GM21526 (cell line): Measurements from ENCODE around the gene ICAM5.
"Not testable (repeated sequence)": the region's sequence is repeated elsewhere in the genome, so short reads cannot be mapped to it uniquely, and the experiment has no call there.

Experiments
- ATAC-seq: cut with Tn5 transposase; IDR thresholded peaks from one replicate; pipeline ENCODE4 v1.9.1; 2021; ENCODE audit warnings: moderate library complexity; ENCODE audit not compliant: unreplicated experiment, low FRiP score

The ICAM5 gene, protein sequence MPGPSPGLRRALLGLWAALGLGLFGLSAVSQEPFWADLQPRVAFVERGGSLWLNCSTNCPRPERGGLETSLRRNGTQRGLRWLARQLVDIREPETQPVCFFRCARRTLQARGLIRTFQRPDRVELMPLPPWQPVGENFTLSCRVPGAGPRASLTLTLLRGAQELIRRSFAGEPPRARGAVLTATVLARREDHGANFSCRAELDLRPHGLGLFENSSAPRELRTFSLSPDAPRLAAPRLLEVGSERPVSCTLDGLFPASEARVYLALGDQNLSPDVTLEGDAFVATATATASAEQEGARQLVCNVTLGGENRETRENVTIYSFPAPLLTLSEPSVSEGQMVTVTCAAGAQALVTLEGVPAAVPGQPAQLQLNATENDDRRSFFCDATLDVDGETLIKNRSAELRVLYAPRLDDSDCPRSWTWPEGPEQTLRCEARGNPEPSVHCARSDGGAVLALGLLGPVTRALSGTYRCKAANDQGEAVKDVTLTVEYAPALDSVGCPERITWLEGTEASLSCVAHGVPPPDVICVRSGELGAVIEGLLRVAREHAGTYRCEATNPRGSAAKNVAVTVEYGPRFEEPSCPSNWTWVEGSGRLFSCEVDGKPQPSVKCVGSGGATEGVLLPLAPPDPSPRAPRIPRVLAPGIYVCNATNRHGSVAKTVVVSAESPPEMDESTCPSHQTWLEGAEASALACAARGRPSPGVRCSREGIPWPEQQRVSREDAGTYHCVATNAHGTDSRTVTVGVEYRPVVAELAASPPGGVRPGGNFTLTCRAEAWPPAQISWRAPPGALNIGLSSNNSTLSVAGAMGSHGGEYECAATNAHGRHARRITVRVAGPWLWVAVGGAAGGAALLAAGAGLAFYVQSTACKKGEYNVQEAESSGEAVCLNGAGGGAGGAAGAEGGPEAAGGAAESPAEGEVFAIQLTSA

DNA sequence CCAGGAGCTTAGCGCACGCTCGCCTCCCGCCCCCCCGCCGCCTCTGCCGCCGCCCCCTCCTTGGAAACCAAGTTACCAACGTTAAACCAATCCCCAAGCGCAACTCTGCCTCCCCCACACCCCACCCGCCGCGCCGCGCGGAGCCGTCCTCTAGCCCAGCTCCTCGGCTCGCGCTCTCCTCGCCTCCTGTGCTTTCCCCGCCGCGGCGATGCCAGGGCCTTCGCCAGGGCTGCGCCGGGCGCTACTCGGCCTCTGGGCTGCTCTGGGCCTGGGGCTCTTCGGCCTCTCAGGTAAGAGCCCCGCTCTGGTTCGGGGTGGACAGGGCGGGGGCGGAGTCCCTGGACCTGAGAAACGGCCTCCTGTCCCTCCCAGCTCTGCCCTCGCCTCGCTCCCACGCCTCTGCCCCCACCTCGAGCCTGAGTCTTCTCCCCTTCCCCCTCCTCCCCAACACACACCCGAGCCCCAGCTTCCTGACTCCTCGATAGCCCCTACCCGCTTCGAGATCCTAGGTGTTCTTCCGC lies at the start of gene ICAM5:
Gene ICAM5, plus strand, starts transcription at position 117 of the 521 bp plus-strand sequence. Its CDS starts 92 bp downstream, at position 209.
- no peak for ATAC-seq

- not testable (repeated sequence) for ATAC-seq
These were observed 47.8 kb upstream of the ICAM5 start for GRCh38 chr19:10241826-10242449.

GRCh38 chr19:10243606-10244005 lies 46.1 kb upstream of the ICAM5 start:
- no peak for ATAC-seq

DNA sequence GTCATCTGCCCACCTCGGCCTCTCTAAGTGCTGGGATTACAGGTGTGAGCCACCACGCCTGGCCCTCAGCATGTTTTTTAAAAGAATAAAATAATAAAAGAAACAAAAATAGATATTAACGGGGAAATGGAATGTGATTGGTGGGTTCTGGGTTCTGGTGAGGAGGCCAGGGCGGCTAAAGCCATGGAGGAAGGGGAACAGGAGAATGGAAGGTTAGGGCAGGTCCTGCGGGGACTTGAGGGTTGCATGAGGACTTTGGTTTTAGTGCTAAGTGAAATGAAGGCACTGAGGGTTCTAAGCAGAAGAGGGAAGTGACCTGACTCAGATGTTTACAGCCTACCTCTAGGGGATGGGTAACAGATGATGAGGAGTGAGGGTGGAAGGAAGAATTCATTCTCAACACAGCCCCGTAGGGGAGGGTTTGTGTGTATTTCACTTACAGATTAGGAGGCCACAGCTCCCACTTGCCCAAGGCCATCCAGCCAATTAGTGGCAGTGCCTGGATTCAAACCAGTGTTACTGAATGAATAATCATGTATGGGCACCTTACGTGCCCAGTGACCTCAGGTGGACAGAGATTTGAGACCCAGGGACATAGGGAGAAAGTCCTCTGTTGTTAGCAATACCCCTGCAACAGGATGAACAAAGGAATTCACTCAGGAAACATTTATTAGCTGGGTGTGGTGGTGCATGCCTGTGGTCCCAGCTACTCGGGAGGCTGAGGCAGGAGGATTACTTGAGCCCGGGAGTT lies 44.4 kb upstream of the ICAM5 start:
- ATAC-seq = no peak

- ATAC-seq = no peak
These were observed 43.2 kb upstream of the ICAM5 start for GRCh38 chr19:10246511-10246910.

DNA sequence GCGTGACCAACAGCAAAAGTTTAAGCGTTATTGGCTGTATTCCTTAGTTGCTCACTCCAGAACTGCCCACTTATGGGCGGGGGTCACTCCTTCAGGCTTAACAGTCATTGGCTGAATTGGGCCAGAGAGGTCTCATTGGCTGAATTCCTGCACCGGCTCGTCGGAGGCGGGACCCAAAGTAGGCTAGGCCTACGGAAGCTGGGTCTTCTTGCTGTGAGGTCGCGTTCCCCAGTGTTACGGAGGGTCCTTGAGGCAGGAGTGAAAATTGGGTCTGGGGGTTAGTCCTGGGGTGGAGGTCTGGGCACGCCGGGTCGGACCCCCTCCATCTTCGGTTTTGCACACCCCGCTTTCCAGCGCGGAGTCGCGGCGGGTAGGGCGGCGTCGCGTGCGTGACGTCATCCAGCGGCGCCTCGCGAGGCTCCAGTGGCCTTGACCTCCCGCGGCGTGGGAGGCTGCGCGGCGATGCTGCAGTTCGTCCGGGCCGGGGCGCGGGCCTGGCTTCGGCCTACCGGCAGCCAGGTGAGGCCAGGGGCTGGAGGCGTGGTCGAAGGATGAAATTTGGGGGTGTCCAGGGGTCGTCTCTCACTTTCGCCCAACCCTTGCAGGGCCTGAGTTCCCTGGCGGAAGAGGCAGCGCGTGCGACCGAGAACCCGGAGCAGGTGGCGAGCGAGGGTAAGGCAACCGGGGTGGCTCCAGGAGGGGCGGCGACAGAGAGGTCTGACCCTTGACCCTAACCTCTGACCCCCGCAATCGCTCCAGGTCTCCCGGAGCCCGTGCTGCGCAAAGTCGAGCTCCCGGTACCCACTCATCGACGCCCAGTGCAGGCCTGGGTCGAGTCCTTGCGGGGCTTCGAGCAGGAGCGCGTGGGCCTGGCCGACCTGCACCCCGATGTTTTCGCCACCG lies 37.7 kb upstream of the ICAM5 start, which contains the start of gene MRPL4:
Gene MRPL4, plus strand, starts transcription at position 423 of the 903 bp plus-strand sequence. Its CDS starts 40 bp downstream, at position 463.
- peak; percentile 77 for ATAC-seq

- ATAC-seq = no peak
These were observed 37.0 kb upstream of the ICAM5 start for GRCh38 chr19:10252707-10253106.

DNA sequence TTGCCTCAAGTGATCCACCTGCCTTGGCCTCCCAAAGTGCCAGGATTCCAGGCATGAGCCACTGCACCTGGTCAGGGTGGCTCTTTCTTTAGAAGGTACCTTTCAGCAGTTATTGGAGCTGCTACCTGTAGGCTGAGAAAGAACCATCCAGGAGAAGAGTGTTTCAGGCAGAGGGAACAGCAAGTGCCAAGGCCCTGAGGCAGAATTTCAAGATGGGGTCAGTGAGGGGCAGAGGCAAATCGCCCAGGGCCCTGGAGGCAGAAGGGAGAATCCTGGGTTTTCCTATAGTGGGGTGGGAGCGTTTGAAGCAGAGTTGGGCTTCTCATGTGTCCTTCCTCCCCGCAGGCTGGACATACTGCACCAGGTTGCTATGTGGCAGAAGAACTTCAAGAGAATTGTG lies 35.5 kb upstream of the ICAM5 start:
- no peak for ATAC-seq

GRCh38 chr19:10255358-10255757 lies 34.4 kb upstream of the ICAM5 start:
- no peak for ATAC-seq

- no peak for ATAC-seq
These were observed 33.2 kb upstream of the ICAM5 start for GRCh38 chr19:10256551-10256950.

DNA sequence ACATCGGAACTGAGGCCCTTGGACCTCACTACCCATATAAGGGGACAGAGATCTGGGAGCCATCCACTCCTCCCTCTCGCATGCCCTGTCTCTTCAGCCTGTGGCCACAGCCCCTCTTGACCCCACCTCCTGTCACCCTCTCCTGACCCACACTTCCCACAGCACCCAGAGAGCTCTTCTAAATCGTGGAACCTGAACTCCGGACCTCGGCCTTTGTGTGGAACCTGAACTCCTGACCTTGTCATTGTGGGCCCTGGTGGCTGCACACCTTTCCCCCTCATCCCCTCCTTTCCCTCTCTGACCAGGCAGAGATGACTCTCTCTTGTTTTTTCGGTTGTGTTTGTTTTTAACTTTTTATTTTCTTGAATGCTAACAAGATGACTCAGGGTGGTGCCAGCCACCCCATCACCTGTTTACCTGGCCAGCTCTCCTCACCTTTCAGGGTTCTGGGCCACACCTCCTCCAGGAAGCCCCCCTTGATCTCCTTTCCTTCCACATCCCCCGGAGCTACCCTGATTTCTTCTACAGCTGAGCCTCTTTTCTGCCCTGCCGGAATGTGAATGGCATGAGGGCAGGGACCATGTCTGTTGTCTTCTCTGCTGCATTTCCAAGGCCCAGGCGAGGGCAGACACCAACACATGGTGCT lies 32.7 kb upstream of the ICAM5 start:
- ATAC-seq = no peak

- ATAC-seq = no peak
These were observed 31.6 kb upstream of the ICAM5 start for GRCh38 chr19:10258080-10258710.

DNA sequence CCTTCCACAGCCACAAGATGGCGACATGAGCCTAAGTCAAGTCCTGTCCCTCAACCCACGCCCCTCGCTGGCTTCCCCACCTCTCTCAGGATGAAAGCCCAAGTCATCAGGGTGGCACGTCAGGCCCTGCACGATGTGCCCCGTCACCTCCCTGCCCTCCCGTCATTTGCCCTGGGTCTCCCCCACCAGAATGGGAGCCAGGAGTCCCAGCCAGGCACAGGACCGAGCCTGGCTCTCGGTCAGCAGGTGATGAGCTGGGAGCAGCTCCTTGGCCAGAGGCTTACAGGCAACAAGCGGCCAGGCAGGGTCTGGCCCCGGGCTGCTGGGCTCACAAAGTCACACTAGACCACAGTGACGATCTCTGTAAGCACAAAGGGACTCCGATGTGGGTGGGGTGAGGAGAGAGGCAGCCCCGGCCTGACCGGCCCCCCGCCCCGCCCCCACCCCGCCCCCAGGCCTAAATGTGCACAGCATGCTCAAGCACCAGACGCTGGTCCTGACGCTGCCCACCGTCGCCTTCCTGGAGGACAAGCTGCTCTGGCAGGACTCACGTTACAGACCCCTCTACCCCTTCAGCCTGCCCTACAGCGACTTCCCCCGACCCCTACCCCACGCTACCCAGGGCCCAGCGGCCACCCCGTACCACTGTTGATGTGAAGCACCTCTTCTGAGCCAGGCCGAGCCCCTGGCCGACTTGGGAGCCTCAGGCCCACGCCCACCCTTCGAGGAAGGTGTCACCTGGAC lies 30.4 kb upstream of the ICAM5 start:
- no peak for ATAC-seq

- no peak for ATAC-seq
These were observed 29.6 kb upstream of the ICAM5 start for GRCh38 chr19:10260141-10260584.

- no peak for ATAC-seq
These were observed 27.0 kb upstream of the ICAM5 start for GRCh38 chr19:10262771-10263170.

DNA sequence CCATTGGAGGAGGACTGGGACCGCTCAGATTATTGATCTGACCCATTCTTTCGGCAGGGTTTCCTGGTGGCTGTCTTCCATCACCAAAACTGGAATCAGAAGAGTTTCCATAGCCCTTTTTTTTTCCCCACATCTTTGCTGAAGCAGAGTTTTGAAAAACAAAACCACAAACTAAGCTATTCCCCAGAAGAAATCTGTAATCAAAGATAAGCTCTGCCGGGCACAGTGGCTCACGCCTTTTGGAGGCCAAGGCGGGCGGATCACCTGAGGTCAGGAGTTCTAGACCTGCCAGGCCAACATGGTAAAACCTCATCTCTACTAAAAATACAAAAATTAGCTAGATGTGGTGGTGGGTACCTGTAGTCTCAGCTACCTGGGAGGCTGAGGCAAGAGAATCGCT lies 23.0 kb upstream of the ICAM5 start:
- no peak for ATAC-seq

- no peak for ATAC-seq
These were observed 21.7 kb upstream of the ICAM5 start for GRCh38 chr19:10268071-10268470.
